ENCODE measurements around the gene AMMECR1.
"Not testable (repeated sequence)": the region's sequence is repeated elsewhere in the genome, so short reads cannot be mapped to it uniquely, and the experiment has no call there.

The AMMECR1 gene

GRCh38 chrX:110317820-110318663 lies at the start of gene AMMECR1:
Gene AMMECR1 (minus strand): TSS chrX:110318085. CDS start chrX:110318071, 14 bp downstream.
- DNase-seq: peak; percentile 86

GRCh38 chrX:110363244-110363643 lies 45.4 kb upstream of the AMMECR1 start:
- no peak for DNase-seq

GRCh38 chrX:110359273-110359672 lies 41.4 kb upstream of the AMMECR1 start:
- DNase-seq: no peak

GRCh38 chrX:110358548-110358947 lies 40.7 kb upstream of the AMMECR1 start, which contains the start of gene RTL9:
Gene RTL9 (plus strand): TSS chrX:110358848. CDS start chrX:110450618, 91,770 bp downstream.
- DNase-seq: no peak

DNA sequence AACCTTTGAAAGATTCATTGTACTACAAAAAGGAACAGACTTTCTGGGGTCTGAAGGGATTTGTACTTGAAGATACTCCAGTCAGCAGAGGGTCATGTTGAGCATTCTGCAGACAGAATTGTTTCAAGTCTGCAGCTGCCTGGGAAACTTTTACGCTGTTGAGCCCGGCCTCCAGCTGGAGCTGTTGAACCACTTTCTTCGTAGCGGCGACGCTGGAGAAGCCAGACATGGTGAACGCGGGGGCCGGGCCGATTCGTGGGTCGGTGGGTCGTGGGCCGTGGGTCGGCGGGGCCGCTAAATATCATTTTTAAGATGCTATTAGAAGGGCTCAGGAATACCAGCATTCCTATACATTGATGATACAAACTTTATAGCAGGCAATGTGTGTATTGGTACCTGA lies 28.8 kb upstream of the AMMECR1 start:
- no peak for DNase-seq

DNA sequence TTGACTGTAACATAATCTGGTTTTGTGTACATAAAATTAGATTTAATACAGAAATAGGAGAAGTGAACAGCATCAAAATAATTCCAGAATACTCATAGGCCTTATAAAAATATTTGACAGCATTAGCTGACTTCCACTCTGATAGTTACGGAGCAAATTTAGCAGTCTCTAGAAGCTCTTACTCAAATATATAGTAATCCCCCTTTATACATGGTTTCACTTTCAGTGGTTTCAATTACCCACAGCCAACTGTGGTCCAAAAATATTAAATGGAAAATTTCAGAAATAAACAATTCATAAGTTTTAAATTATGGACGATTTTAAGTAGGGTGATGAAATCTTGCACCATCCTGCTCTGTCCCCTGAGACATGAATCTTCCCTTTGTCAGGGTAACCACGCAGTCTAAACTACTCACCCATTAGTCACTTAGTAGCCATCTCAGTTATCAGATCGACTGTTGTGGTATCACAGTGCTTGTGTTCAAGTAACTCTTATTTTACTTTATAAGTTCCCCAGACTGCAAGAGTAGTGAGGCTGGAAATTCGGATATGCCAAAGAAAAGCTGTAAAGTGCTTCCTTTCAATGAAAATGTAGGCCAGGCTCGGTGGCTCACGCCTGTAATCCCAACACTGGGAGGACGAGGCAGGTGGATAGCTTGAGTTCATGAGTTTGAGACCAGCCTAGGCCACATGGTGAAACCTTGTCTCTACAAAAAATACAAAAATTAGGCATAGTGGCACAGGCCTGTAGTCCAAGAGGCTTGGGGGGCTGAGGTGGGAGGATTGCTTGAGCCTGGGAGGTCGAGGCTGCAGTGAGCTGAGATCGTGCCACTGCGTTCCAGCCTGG lies 23.5 kb upstream of the AMMECR1 start:
- DNase-seq: no peak

DNA sequence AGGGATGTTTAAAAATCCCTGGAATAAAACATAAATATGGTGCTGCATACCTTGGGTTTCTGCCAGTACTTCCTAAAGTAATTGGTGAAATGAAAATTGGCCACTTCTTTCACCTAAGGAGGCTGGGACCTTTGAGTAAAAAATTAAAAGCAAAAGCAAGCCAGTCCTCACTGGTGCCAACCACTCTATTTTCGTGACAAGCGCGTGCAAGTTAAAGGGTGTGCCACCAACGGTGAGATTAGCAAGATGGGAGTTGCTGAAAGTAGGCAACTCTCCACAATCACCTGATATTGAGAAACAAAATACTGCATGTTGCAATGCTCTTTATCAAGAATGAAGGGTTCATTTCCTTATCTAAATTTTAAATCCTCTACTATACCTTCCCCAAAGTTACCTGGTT lies 21.1 kb upstream of the AMMECR1 start:
- no peak for DNase-seq

DNA sequence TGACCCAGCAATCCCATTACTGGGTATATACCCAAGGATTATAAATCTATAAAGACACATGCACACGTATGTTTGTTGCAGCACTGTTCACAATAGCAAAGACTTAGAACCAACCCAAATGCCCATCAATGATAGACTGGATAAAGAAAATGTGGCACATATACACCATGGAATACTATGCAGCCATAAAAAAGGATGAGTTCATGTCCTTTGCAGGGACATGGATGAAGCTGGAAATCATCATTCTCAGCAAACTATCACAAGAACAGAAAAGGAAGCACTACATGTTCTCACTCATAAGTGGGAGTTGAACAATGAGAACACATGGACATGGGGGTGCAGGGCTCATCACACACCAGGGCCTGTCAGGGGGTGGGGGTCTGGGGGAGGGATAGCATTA lies 15.6 kb upstream of the AMMECR1 start:
- DNase-seq: not testable (repeated sequence)

DNA sequence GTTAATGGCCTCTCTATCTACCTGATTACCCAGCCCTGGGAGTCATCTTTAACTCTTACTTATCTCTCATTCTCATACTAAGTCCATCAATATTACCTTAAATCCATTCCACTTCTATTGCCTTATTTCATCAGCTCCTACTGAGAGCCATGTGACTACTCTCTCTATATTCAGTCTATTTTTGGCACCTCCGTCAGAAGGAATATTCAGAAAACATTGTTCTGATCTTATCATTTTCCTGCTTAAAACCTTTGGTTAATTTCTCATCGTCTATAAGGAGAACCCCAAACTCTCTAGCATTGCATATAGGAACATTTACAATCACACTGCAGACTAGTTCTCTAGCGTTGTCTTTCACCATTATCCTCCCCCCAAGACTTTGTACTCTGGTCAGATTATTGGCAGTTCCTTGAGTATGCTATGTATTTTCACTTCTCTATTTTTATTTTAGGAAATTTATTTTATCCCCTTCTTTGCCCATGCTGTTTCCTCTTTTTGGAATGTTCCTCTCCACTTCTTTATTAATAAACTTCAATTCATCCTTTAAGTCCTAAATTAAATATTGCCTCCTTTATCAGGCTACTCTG lies 13.7 kb upstream of the AMMECR1 start:
- DNase-seq: no peak

GRCh38 chrX:110328613-110329012 lies 10.7 kb upstream of the AMMECR1 start:
- DNase-seq: not testable (repeated sequence)

DNA sequence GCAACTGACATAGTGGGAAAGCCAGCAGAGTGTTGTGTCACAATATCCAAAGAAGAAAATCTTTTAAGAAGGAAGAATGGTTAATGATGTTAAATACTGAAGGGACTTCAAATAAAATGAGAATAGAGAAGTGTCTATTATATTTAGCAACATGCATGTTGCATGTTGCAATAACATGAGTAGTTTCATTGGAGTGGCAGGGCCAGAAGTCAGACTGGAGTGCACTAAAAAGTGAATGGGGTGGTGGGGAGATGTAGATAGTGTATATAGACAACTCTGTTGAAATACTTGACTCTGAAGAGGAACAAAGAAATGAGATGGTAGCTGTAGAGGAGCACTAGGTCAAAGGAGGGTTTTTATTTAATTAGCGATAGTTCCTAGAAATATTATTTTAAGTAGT lies 9.5 kb upstream of the AMMECR1 start:
- DNase-seq: peak; percentile 29

GRCh38 chrX:110326712-110327111 lies 8.8 kb upstream of the AMMECR1 start:
- no peak for DNase-seq

DNA sequence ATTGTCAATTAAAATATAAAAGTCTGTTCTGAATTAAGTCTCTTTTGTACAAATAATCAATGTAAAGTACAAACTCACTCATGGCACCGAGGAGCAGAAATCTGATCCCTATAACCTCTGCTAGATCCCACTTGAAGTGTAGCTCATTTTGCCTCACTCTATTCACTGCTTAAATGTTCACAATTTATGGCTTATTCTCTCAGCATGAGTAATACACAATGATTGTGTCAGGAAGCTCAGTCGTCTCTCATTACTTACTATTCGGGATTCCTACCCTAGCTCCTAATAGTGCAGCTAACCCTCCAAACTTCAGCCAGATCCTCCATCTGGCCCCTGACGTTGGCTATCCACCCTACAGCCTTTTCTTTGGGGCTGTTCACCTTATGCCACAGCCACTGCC lies 4.7 kb upstream of the AMMECR1 start:
- DNase-seq: no peak

DNA sequence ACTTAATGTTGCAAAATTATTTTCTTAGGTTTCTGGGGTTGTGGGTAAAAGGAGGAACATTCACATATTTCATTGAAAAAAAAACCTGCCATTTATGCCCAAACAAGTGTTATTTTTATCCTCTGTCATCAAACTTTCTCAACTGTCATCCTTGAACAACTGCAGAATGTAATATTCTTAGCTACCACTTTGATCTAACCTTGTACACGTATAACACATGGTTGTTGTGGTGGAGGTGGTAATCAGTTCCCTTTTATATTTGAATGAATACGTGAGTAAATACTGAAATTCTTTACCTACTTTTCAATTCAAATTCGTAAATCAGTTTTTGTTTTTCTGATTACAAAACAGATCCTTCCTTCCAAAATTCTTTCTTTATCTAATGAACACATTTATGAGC lies 3.8 kb upstream of the AMMECR1 start:
- no peak for DNase-seq

DNA sequence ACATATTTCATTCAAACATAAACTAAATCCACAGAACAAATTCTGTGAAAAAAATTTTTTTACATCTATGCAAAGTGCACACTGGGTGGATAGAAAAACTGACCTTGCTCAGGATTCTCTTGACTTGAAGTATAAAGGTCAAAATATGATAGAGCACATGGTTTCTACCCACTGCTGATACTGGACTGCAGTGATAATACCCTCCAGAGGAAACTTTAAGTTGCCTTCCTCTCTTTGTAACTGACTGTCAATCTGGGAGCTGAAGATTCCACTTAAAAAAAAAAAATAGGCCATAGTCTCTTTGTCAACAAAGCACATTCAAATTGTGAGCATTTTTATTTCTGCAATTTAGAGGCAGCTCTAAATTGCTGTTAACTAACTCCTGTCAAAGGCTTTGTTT lies 3.2 kb upstream of the AMMECR1 start:
- DNase-seq: no peak

DNA sequence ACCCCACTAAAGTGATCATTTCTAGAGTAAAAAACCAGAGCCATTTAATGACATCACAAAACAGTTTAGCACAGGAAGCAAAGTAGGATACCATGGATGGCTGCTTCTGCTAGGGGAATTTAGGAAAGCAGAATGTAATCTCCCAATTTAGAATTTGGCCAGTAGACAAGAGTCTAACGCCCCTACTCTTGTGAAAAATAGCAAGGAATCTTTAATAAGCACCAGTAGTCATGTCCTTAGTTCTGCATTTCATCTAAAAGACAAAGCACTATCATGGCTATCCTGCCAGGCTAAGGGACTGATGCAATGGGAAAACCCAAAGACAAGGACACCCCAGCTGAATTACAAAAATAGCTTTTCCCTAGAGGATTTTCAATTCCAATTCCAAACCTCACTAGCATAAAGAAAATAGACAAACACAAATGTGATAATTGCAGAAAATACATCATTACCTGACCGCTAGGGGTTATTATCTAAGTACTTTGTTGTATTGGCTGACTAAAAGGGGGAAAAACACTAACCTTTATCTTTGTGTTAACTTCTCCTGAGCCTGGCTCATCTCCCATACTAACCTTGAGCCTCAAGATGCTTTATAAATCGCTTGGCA lies 2.6 kb upstream of the AMMECR1 start:
- no peak for DNase-seq

DNA sequence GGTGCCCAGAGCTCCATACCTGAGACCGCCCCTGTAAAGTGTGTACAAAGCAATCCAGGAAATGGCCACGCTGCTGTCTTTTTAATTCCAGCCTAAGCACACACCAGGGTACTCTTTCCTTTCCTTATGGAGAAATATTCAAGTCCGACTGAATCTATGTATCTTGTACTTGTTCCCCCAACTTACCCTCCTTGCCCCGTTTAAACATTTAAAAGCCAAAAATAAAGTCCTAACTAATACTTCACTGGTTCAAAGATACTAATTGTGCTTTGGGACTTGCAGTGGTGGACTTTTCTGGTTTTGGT lies 731 bp upstream of the AMMECR1 start:
- DNase-seq: no peak

DNA sequence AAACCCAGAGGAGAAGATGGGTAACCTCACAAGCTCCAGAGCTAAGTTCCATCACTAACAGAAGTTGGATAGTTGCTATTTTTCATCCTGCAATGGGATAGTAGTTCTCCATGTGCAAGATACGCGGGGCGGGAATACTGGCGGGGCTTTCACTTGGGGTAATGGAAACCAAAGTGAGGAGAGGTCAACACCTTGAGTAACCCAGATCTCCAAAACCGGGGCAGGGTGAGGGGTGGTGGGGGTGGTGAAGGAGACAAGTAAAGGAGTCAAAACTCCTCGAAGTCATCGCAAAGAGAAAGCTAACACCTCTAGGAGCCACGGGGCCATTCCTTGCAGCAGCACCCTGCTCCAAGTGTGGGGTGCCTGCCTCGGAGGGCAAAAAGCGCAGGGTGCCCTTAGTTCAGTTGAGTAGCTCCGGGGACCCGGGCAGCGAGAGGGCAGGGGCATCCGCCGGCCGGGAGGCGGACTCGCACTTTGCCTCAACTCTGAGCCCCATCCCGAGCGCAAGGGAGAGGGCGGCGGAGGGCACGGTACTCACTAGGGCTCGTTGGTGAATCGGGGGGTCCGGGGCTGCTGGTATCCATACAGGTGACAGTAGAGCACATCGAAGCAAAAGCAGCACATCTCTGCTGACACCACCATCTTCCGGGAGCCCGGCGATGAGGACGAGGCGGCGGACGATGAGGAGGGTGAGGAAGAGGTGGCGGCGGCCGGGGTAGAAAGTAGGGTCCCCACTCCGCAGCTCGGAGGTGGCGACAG lies 645 bp downstream of the AMMECR1 start:
- peak; percentile 5 for DNase-seq

- no peak for DNase-seq
Observed at GRCh38 chrX:110316351-110317060, 1.4 kb downstream of the AMMECR1 start.

DNA sequence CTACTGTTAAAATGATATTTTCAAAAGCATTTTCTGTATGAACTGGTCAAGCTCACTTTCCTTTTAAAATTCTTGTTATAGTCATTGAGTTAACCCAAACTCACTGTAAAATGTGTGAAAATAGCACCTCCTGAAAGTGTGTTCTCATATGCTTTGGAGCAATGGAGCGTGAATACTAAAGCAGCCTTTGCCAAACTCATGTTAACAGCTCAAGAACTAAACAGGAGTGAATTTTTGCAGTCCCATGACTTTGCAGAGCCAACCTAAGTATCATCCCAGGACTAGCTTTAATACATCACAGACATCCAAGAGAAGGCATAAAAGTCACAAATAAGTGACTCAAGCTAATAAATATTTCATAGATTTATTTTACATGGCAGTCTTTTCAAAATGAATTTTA lies 2.3 kb downstream of the AMMECR1 start:
- DNase-seq: no peak

GRCh38 chrX:110311437-110312230 lies 6.3 kb downstream of the AMMECR1 start:
- DNase-seq: no peak
